GM18508 (cell line): ENCODE measurements around the gene SCNN1B.
"Not testable (repeated sequence)": the region's sequence is repeated elsewhere in the genome, so short reads cannot be mapped to it uniquely, and the experiment has no call there.

Experiments used
- ATAC-seq: cut with Tn5 transposase; IDR thresholded peaks from one replicate; pipeline ENCODE4 v1.9.1; 2021; ENCODE audit warnings: moderate number of reproducible peaks; ENCODE audit not compliant: insufficient read depth, unreplicated experiment

Gene SCNN1B

DNA sequence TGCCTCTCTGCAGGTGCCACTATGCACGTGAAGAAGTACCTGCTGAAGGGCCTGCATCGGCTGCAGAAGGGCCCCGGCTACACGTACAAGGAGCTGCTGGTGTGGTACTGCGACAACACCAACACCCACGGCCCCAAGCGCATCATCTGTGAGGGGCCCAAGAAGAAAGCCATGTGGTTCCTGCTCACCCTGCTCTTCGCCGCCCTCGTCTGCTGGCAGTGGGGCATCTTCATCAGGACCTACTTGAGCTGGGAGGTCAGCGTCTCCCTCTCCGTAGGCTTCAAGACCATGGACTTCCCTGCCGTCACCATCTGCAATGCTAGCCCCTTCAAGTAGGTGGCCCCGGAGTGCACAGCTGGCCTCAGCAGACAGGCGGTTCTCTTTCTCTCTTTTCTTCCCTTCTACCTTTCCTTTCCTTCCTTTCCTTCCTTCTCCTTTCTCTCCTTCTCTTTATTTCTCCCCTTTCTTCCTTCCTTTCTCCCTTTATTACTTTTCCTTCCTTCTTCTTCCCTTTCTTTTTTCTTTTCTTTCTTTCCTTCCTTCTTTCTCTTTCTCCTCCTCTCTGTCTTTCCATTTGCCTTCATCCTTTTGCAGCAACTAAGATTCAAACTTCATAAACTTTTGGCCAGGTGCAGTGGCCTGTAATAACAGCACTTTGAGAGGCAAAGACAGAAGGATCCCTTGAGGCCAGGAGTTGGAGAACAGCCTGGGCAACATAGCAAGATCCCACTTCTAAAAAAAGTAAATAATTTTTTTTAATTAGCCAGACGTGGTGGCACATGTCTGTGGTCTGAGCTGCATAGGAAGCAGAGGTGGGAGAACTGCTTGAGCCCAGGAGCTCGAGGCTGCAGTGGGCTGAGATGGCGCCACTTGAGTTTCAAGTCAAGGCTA lies 46.7 kb downstream of the SCNN1B start:
- ATAC-seq: no peak

DNA sequence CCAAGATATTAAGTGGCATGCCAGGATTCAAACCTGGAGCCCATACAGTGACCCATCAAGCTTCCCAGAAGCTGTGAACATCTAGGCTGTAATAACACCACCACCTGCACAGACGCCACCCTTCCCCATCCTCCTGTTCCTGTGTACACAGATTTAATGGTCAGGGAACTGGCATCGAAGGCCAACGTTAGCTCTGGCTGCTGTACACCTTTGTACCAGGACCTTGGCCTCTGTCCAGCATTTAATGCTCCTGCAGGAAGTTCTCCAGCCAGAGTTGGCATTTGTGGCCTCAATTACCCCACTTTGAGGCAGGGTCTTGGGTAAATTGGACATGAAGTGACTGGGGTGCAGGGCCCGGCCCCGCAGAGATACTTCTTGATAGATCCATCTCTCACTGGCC lies 49.3 kb downstream of the SCNN1B start:
- ATAC-seq: no peak

DNA sequence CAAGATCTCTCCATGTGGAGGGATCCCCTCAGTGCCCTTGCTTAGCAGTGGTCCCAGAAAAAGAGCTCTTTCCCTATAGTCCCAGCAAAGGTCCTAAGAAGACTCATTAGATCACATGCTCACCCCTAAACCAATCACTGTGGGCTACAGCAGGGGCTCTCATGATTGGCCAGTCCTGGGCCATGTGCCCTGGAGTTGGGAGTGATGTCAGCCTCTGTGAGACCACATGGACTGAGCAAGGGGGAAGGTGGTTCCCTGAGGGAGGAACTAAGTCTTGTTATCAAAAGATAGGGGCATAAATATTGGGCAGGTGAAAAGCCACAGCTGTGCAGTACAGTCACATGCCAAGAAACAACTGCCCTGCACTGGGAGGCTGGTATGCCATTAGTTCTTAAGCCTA lies 51.3 kb downstream of the SCNN1B start:
- ATAC-seq: no peak

DNA sequence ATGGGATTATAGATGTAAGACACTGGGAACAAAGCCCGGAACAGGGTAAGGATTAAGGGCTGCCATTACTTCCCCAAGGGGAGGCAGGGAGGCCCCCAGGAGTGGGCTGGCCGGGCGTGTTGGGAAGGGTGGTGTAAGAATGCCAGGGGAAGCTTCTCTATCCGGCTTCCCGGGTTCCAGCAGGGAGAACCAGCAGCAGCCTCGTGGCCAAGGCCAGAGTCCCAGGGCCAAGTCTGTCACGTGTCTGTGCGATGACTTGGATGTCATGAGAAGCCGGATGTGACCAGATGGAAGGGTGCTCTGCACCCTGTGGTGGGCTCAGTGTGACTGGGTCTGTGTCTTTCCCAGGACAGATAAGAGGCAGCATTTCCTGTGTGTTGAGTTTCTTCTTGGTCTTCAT lies 52.1 kb downstream of the SCNN1B start:
- no peak for ATAC-seq

DNA sequence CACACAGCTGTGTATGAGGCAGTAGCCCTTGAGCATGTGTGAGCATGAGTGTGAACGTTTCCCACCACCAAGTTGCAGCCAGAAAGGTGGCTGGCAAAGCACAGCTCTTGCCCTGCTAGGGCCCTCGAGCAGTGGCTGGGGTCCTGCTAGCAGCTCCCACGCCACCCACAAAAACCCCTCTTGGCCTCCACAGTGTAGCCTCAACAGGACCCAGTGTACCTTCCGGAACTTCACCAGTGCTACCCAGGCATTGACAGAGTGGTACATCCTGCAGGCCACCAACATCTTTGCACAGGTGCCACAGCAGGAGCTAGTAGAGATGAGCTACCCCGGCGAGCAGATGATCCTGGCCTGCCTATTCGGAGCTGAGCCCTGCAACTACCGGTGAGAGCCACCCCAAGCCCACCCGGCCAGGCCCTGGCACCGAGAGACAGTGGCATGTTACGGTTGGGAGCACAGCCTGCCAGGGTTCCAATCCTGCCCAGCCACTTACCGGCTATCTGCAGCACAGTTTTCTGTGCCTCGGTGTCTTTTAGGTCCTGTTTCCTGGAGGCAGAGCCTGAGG lies 53.1 kb downstream of the SCNN1B start:
- no peak for ATAC-seq

DNA sequence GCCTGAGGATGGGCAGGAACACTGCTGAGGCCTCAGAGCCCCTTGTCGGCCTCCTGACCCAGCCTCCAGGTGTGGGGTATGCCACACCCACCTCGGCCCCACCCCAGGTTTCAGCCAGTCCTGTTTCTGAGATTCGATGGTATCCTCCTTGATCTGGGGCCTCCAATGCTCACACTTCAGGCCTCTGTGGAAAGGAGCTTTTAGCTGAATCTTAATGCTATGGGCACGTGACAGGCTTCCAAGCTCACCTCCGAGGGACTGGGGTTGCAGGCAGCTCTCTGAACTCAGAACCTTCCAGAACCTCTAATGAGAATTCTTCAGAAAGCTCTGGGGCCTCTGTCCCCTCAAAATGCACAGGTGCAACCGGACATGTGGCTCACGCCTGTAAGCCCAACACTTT lies 54.8 kb downstream of the SCNN1B start:
- no peak for ATAC-seq

DNA sequence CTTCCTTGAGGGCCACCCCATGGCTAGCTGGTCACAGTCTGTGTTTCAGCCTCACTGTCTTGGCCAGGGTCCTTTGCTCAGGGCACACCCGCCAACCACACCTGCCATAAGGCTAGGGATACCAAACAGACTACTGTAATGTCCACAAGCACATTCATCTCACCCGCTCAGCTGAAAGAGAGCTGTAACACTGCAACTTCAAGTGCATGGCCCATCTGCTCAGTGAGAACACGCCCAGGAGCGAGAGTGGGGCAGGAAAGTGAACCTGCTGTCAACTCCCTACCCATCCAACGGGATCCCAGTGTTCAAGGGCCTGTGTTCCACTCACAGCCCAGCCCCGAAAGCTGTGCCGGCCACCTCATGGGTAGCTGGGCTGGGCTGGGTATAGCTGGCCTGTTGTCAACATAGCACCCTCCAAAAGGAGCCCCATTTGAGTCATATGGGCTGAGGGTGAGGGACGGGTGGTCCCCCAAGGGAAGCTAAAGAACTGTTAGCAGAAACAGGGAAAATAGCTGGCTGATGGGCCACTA lies 55.7 kb downstream of the SCNN1B start:
- ATAC-seq: no peak

DNA sequence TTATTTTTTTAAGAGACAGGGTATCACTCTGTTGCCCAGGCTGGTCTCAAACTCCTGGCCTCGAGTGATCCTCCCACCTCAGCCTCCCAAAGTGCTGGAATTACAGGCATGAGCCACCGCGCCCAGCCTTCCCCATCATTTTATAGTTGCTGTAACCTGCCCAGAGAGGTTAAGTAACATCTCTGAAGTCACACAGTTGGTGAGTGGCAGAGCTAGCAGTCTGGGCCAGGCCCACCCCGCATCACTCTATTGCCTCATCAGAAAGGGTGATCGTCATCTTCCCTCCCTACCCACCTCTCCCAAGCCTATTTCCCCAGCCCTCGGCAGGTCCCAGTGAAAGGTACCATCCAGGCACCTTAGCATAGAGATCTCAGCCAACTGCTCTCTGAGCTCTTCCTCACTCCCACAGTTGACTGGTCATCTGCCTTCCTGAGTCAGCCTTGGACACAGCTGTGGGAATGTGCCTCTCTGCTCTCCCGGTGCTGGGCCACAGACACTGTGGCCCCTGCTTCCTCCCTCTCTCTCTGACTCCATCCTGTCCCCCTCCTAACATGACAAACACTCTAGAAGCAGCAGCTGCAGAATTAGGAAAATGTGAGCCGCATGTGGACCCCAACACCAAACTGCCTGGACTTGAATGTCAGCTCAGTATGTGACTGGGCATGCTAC lies 57.1 kb downstream of the SCNN1B start:
- no peak for ATAC-seq

DNA sequence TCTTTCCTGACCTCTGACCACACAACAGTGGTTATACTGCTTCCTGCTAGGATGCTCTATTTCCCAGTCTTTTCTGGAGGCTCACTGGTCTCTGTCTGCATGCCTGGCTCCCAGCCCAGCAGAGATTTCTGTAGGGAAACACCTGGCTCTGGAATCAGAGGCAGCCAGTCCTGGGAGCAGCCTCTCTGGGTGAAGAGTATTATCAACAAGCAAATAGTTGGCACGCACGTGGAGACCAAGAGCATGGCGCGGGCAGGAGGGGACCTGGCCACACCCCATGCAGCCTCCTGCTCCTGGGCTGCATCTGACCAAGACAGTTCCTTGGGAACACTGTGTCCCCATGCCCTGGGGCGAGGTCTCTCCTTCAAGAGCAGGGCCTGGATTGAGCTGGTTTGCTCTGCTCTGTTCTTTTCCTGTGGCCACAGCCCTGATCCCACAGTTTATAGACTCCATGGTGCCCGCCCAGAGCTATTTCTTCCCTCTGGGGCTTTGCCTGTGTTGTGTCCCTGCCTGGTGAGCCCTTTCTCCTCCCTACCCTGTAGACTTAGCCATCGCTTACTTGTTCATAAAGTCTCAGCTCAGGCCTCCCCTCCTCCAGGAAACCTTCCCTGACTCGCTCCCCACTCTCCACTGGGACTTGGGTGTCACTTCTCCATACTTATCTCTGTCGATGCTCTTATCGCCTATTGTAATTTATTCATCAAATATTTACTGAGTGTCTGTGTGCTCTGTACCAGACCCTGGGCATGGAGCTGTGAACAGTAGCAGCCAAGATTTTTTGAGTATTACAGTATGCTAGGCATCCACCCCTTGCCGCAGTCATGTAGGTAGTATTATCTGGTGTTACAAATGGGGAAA lies 60.6 kb downstream of the SCNN1B start:
- no peak for ATAC-seq

DNA sequence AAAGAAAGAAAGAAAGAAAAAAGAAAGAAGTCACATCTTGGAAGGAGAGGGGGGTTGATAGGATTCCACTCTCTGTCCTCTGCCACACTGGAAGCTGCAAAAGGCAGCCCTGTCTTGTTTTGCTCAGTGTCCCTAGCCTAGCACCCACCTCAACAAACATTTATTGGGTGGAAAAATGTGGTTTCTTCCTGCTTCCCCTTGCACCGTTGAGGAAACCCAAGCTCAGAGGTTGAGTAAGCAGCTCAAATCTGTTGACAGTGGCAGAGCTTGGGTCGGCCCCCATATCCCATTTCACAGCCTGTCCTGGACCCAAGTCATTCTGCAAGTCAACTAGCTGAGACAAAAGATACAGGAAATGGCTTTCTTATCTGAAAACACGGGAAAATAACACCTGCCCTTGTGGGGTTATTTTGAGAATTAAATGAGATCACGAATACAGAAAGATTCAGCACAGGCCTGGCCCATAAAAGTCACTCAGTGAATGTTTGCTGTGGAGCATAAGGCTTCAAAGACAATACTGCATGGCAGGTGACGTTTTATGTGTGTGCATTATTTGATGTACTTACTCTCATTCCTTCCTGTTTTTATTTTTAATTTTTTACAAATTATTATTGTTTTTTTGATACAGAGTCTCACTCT lies 63.6 kb downstream of the SCNN1B start:
- no peak for ATAC-seq

DNA sequence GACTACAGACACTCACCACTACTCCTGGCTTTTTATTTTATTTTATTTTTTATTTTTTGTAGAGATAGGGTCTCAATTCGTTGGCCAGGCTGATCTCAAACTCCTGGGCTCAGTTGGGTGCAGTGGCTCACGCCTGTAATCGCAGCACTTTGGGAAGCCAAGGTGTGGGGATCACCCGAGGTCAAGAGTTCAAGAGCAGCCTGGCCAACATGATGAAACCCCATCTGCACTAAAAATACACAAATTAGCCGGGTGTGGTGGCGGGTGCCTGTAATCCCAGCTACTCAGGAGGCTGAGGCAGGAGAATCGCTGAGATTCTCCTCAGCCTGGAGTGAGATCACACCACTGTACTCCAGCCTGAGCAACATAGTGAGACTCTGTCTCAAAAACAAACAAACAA lies 64.2 kb downstream of the SCNN1B start:
- ATAC-seq: not testable (repeated sequence)

DNA sequence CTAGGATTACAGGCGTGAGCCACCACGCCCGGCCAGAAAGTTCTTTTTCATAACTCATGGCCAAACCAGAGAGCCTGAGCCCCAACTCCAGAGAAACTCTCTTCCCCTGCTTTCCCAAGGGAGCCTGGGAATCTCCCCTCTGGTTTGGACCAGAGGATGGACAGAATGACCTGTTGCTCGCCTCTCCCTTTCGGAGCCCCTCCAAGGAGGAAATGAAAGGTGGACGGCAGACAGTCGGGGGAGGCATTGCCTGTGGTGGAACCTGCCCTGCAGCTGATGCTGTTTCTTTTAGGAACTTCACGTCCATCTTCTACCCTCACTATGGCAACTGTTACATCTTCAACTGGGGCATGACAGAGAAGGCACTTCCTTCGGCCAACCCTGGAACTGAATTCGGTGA lies 65.5 kb downstream of the SCNN1B start:
- ATAC-seq: no peak

DNA sequence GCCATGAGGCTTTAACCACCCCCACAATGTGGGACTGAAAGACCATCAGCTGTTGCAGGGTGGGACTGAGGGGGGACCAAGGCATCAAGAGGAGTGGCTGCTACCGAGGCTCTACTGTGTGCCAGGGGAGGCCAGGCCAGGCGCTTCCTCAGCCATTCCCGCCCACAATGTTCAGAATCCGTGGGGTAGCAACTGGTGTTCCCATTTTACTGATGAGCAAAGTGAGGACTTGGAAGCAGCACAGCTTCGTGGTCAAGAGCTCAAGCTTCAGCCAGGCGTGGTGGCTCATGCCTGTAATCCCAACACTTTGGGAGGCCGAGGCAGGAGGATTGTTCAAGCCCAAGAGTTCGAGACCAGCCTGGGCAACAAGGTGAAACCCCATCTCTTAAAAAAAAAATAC lies 65.9 kb downstream of the SCNN1B start:
- ATAC-seq: no peak

DNA sequence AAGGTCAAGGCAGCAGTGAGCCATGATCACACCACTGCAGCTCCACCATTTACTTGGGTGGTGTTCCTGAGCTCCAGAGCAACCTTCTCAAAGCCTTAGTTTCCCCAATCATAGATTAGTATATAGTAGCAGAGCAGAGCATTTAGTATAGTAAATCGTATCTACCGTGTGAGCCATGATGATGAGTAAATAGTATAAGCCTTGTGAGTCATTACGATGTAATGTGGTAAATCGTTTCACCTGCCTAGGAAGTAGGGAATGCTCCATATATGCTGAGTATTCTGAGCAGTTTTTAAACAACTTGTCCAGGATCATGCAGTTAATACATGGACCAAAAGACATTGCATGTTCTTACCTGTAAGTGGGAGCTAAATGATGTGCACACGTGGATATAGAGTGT lies 66.4 kb downstream of the SCNN1B start:
- no peak for ATAC-seq

DNA sequence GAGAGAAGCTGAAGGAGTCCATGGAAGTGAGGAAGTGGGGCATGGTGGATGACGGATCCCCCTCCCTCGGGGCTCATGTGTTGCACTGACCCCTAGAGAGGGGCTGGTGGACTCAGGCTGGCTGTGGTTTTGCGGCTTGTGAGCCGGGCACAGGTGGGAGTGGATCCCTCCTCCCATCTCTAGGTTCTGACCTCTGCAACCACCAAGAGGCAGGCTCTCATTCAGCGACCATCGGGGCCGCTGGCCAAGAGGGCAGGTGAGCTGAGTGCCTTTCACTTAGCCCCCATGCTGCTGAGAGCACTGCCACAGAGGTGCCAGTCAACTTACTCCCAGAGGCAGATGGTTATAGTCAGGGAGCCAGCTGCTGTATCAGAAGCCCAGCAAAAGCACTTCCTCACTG lies 67.3 kb downstream of the SCNN1B start:
- no peak for ATAC-seq

DNA sequence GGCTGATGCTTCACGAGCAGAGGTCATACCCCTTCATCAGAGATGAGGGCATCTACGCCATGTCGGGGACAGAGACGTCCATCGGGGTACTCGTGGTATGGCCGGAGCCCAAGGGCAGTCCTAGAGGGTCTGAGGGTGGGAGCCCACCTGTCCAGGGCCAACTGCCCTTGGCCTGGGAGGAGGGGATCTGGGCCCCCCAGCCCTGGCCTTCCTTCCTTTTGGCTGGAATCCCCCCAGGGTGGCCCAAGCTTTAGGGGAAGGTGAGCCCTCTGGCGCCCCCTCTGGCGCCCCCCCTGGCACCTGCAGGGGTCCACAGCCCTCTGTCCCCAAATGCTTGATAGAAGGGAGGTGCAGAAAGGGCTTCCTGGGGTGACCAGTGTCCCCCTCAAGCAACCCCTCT lies 69.3 kb downstream of the SCNN1B start:
- no peak for ATAC-seq

DNA sequence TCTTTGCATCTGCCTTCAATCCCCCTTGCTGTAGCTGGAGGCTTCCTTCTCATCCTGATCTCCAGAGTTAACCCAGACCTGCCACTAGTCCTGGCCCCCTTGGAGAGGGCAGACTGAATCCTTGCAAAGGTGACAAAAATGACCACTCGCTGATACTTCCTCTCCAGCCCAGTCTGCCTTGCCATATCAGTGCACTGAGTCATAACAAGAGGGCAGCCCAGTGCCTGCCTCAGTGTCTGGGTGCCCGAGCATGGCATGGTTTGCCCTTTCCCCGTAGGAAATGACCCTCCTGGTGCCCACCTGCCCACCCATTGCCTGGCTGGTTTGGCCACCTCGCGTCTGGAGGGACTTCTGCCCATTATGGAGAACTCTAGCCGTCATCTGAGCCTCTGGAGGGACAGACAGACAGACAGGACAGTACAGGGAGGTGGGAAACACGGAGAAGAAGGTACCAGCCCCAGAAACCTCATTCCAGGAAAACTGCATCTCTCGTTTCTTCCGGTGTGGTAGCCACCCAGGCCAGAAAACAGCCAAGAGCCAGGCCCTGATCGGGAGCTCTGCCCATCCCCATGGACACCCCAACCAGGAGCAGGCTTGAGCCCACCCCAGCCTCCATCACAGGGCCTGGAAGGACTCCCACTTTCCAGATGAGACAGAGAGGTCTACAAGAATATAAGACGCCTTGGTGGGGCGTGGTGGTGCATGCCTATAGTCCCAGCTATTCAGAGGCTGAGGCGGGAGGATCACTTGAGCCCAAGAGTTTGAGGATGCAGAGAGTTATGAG lies 71.5 kb downstream of the SCNN1B start:
- ATAC-seq: no peak

DNA sequence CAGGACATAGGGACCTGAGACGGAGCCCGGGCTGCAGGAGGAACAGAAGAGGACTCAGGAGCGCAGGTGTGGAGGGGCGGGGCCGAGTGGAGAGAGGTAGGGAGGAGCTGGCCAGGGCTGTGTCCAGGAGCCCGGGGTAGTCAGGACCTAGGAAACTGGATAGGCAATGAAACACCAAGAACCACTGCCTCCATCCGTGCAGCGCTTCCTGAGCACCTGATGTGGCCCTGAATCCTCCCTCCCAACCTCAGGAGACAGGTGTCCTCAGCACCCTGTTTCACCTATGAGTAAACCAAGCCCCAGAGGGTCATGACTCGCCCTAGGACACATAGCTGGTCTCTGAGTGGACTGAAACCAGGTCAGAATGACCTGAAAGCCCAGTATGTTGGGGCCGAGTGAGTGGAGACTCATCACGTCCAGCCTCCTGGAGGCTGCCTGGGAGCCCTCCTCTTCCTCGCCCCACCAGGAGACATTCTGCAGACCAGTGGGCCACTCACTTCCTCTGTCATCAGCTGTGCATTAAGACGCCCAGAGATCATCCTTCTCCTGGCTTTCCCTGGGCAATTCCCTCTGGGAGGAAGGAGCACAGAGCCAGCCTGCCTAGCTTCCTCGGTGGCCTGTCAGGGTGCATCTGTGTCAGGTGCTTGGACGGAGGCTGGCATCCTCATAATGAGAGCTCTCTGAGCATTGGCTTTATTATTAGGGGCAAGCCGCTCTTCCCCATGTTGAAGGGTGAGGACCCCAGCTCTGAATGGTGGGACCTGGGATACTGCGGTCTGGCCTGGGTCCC lies 72.8 kb downstream of the SCNN1B start:
- no peak for ATAC-seq
